Fibroblast of villous mesenchyme (primary cell): ENCODE data around the gene NFATC2. TPM values are rescaled to one million over a fixed set of nuclear protein-coding genes. Genes with fewer than 3 reads are reported as not detected.
"Not testable (repeated sequence)": the region's sequence is repeated elsewhere in the genome, so short reads cannot be mapped to it uniquely, and the experiment has no call there.

Experiments used
- DNase-seq: peaks from one replicate; pipeline ENCODE4 v3.0.0-alpha.2; 2010; ENCODE audit warnings: low read depth
- H3K4me3 ChIP-seq: 2 replicates; pipeline ENCODE4 v1.5.1; 2011; ENCODE audit warnings: low read depth, mild to moderate bottlenecking, low read length
- CTCF ChIP-seq: IDR thresholded peaks from 2 replicates; pipeline ENCODE4 v1.5.1; 2012; ENCODE audit warnings: low read depth, mild to moderate bottlenecking, low read length; ENCODE audit not compliant: insufficient read depth
- total RNA-seq: library from RNA; depleted of rRNA; stranded (reverse); fragments of >200 nt; gene quantifications from 2 replicates; pipeline ENCODE4 v1.2.3, GENCODE V29; 2012

The NFATC2 gene
- total RNA-seq, 1 donor, result under 0.01 TPM

- H3K4me3 ChIP-seq, result no peak overlapping the region
- TF ChIP-seq CTCF, result no peak
- DNase-seq, result no peak
These were observed 194.7 kb downstream of the NFATC2 start for GRCh38 chr20:51347831-51348230.

- peak; percentile 32 for DNase-seq
- TF ChIP-seq CTCF, result no peak
- H3K4me3 ChIP-seq, result no peak overlapping the region
These were observed 195.6 kb downstream of the NFATC2 start for GRCh38 chr20:51346686-51347485.

- no peak for TF ChIP-seq CTCF
- peak; percentile 56 for DNase-seq
- H3K4me3 ChIP-seq, result no peak overlapping the region
These were observed 196.9 kb downstream of the NFATC2 start for GRCh38 chr20:51345601-51346101.

GRCh38 chr20:51343802-51344201 lies 198.7 kb downstream of the NFATC2 start:
- H3K4me3 ChIP-seq, DNase-seq: not testable (repeated sequence)

- no peak for DNase-seq
- no peak for TF ChIP-seq CTCF
- H3K4me3 ChIP-seq, result no peak overlapping the region
These were observed 199.8 kb downstream of the NFATC2 start for GRCh38 chr20:51342510-51343236.

- TF ChIP-seq CTCF, result no peak
- H3K4me3 ChIP-seq, result no peak overlapping the region
- DNase-seq, result peak; percentile 42
These were observed 200.9 kb downstream of the NFATC2 start for GRCh38 chr20:51341581-51341980.

- no peak overlapping the region for H3K4me3 ChIP-seq
- no peak for TF ChIP-seq CTCF
- no peak for DNase-seq
These were observed 202.1 kb downstream of the NFATC2 start for GRCh38 chr20:51340451-51340840.
